Endodermal cell (in vitro differentiated cells): ENCODE data around the gene IPP. TPM values are rescaled to one million over a fixed set of nuclear protein-coding genes. Genes with fewer than 3 reads are reported as not detected.
A peak's percentile ranks its signal among the peaks of the same experiment; 100 is the strongest.

Experiments
- DNase-seq: peaks from one replicate; pipeline ENCODE4 v3.0.0-alpha.2; 2017
- H3K27ac ChIP-seq: 2 replicates; pipeline ENCODE4 v1.5.1; 2013; ENCODE audit warnings: mild to moderate bottlenecking, low read depth, low read length, moderate library complexity
- H3K27me3 ChIP-seq: 2 replicates; pipeline ENCODE4 v1.6.1; 2013; ENCODE audit warnings: mild to moderate bottlenecking, low read length, moderate library complexity; ENCODE audit not compliant: insufficient read depth, control insufficient read depth, poor library complexity, severe bottlenecking
- H3K36me3 ChIP-seq: 2 replicates; pipeline ENCODE4 v1.7.0; 2013; ENCODE audit warnings: mild to moderate bottlenecking, low read length, moderate library complexity; ENCODE audit not compliant: control insufficient read depth, insufficient read depth
- H3K4me1 ChIP-seq: one replicate; pipeline ENCODE4 v1.7.0; 2013; ENCODE audit warnings: low read length; ENCODE audit not compliant: control insufficient read depth, insufficient read depth
- H3K4me3 ChIP-seq: 2 replicates; pipeline ENCODE4 v1.5.1; 2013; ENCODE audit warnings: mild to moderate bottlenecking, low read length, moderate library complexity
- H3K9ac ChIP-seq: 2 replicates; pipeline ENCODE4 v1.6.1; 2013; ENCODE audit warnings: mild to moderate bottlenecking, low read length, moderate library complexity; ENCODE audit not compliant: poor library complexity, severe bottlenecking; ENCODE audit errors: extremely low read depth
- H3K9me3 ChIP-seq: 2 replicates; pipeline ENCODE4 v1.6.1; 2013; ENCODE audit warnings: mild to moderate bottlenecking, low read length, moderate library complexity; ENCODE audit not compliant: control insufficient read depth
- H3K27ac Mint-ChIP-seq: 2 replicates; pipeline ENCODE4 v1.8.0; 2020; ENCODE audit warnings: mixed read lengths
- H3K27me3 Mint-ChIP-seq: 2 replicates; pipeline ENCODE4 v1.8.0; 2021; ENCODE audit warnings: mild to moderate bottlenecking, mixed read lengths; ENCODE audit not compliant: insufficient read depth
- H3K36me3 Mint-ChIP-seq: 2 replicates; pipeline ENCODE4 v1.8.0; 2020; ENCODE audit warnings: low read depth, mixed read lengths
- H3K4me1 Mint-ChIP-seq: 2 replicates; pipeline ENCODE4 v1.8.0; 2020; ENCODE audit warnings: mixed read lengths
- H3K4me3 Mint-ChIP-seq: 2 replicates; pipeline ENCODE4 v1.8.0; 2020; ENCODE audit warnings: mild to moderate bottlenecking, moderate library complexity, mixed read lengths
- H3K9me3 Mint-ChIP-seq: 2 replicates; pipeline ENCODE4 v1.8.0; 2020; ENCODE audit warnings: mild to moderate bottlenecking, mixed read lengths
- WGBS, 2 experiments: methylation state at CpG; one replicate each; pipeline versions ENCODE4 v1.1.5 to v1.1.7; 2013; ENCODE audit warnings: missing lambda C conversion rate in 2 of 2, mixed read lengths in 1 of 2; ENCODE audit not compliant: insufficient coverage in 1 of 2, insufficient read length in 1 of 2; 5-methylcytosine and 5-hydroxymethylcytosine counted together
- total RNA-seq, 2 donors: library from RNA; stranded (reverse); fragmentation: NEBNext Ultra II Directional in 1 of 2; extraction: Animal tissue kit (Norgen Biotek cat#: 25700) in 1 of 2; gene quantifications; 2 replicates in 1 of 2; 3 replicates in 1 of 2; pipeline ENCODE4 v1.2.1, GENCODE V29; 2021
- TF ChIP-seq, protein P1 (sequence below): fragments of 200-600 bp; sonication (generic); conservative IDR thresholded peaks from 2 replicates; pipeline ENCODE4 v1.5.0; 2021; ENCODE audit warnings: antibody characterized with exemption, mild to moderate bottlenecking

Gene IPP
- total RNA-seq, 2 donors from 2014 or later: 14.9 to 18.6 TPM

DNA sequence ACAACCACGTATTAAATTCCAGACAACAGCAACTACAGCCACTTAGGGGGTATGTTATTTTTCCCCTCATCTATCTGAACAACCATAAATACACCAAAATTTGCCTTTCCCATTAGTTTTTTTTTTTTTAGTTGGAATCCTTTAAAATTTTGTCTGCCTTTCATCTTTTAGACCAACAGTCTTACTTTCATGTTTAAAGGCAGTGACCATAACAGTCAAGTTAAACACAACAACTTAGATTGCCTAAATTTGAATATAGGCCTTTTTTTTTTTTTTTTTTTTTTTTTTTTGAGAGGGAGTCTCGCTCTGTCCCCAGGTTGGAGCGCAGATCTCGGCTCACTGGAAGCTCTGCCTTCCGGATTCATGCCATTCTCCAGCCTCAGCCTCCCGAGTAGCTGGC, 67.5 kb downstream of the IPP start:
- H3K4me1 Mint-ChIP-seq: peaks cover 47% of the 10 kb centered on the region
- H3K9ac ChIP-seq: no peak overlapping the region
- H3K4me3 ChIP-seq: peak overlapping the region; percentile 58
- peaks cover 4% of the 10 kb centered on the region for H3K36me3 Mint-ChIP-seq
- no peak overlapping the region for H3K27ac ChIP-seq
- H3K4me1 ChIP-seq: peaks cover 4% of the 10 kb centered on the region
- no peaks in the 10 kb centered on the region for H3K27me3 Mint-ChIP-seq
- peak overlapping the region; percentile 22 for H3K4me3 Mint-ChIP-seq
- TF ChIP-seq, protein P1, sequence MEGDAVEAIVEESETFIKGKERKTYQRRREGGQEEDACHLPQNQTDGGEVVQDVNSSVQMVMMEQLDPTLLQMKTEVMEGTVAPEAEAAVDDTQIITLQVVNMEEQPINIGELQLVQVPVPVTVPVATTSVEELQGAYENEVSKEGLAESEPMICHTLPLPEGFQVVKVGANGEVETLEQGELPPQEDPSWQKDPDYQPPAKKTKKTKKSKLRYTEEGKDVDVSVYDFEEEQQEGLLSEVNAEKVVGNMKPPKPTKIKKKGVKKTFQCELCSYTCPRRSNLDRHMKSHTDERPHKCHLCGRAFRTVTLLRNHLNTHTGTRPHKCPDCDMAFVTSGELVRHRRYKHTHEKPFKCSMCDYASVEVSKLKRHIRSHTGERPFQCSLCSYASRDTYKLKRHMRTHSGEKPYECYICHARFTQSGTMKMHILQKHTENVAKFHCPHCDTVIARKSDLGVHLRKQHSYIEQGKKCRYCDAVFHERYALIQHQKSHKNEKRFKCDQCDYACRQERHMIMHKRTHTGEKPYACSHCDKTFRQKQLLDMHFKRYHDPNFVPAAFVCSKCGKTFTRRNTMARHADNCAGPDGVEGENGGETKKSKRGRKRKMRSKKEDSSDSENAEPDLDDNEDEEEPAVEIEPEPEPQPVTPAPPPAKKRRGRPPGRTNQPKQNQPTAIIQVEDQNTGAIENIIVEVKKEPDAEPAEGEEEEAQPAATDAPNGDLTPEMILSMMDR: no peak
- no peaks in the 10 kb centered on the region for H3K27me3 ChIP-seq
- DNase-seq: no peak
- H3K36me3 ChIP-seq: no peaks in the 10 kb centered on the region
- H3K27ac Mint-ChIP-seq: no peak overlapping the region
- WGBS, 2 experiments: 86 to 94% methylated on average over 5 to 6 of the region's 6 CpGs
- H3K9me3 Mint-ChIP-seq: no peaks in the 10 kb centered on the region
- no peaks in the 10 kb centered on the region for H3K9me3 ChIP-seq

DNA sequence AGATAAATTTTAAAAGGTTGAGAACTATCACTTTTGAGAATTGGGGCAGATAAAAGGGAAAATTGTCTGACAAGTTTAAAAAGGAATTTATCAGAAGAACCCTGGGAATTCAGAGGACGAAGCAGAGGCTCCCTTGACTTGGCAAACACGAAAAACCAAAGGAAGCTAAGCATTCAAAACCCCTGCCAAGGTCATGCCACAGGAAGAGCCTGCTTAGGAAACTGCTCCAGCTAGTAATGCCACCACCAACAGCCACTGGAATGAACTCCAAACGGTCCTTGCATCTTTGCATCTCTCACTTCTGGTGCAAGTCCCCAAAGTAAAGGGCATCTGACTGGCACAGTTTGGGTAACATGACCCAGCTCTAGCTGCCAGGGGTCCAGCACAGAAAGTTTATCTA, 71.3 kb downstream of the IPP start:
- no peak overlapping the region for H3K9ac ChIP-seq
- H3K36me3 ChIP-seq: peaks cover 7% of the 10 kb centered on the region
- no peak for DNase-seq
- peak overlapping the region; percentile 52 for H3K27ac Mint-ChIP-seq
- 71 to 73% methylated on average over 2 to 3 of the region's 3 CpGs for WGBS, 2 experiments
- no peaks in the 10 kb centered on the region for H3K9me3 ChIP-seq
- TF ChIP-seq, protein P1: no peak
- no peak overlapping the region for H3K27ac ChIP-seq
- no peak overlapping the region for H3K4me3 Mint-ChIP-seq
- no peaks in the 10 kb centered on the region for H3K27me3 Mint-ChIP-seq
- no peaks in the 10 kb centered on the region for H3K27me3 ChIP-seq
- no peak overlapping the region for H3K4me3 ChIP-seq
- H3K4me1 Mint-ChIP-seq: peaks cover 43% of the 10 kb centered on the region
- peaks cover 4% of the 10 kb centered on the region for H3K4me1 ChIP-seq
- peaks cover 2% of the 10 kb centered on the region for H3K36me3 Mint-ChIP-seq
- H3K9me3 Mint-ChIP-seq: no peaks in the 10 kb centered on the region

DNA sequence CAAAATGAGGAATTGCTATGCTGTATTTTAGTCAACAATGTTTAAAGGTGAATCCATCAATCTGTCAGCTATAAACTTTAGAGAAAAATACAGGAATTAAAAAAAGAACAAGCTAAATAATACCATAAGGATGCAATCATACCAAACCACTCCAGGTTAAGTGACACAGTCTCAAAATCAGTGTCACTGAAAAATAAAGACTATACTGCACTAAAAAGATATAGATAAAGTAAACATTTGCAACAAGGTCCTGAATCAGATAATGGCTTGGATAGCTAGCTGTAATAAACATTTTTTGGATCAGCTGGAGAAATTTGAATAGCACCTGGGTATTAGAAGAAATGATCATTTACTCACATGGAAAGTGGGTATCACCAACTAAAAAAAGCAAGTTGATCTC, 72.0 kb downstream of the IPP start:
- Mint-ChIP-seq H3K27ac (peak overlapping the region; percentile 39), H3K36me3 (peaks cover 2% of the 10 kb centered on the region), H3K4me1 (peaks cover 43% of the 10 kb centered on the region), H3K4me3 (no peak overlapping the region), H3K9me3 (no peaks in the 10 kb centered on the region), H3K27me3 (no peaks in the 10 kb centered on the region)
- Histone ChIP-seq H3K4me3 (no peak overlapping the region), H3K4me1 (peaks cover 4% of the 10 kb centered on the region), H3K9me3 (no peaks in the 10 kb centered on the region), H3K36me3 (peaks cover 12% of the 10 kb centered on the region), H3K27me3 (no peaks in the 10 kb centered on the region), H3K27ac (no peak overlapping the region), H3K9ac (no peak overlapping the region)
- TF ChIP-seq, protein P1: no peak
- DNase-seq: no peak
